K562 (cell line): ENCODE data around the gene POLA1. TPM values are rescaled to one million over a fixed set of nuclear protein-coding genes. Genes with fewer than 3 reads are reported as not detected.
A peak's percentile ranks its signal among the peaks of the same experiment; 100 is the strongest.

Experiments used
- CHCHD3 ChIP-seq: fragments of 250-450 bp; sonication (Bioruptor Pico); IDR thresholded peaks from 2 replicates; pipeline ENCODE4 v2.1.2; 2022; ENCODE audit warnings: mild to moderate bottlenecking
- DPF2 ChIP-seq: fragments of 450-650 bp; IDR thresholded peaks from 2 replicates; pipeline ENCODE4 v1.6.1; 2016
- FOXA1 ChIP-seq: fragments of 450-650 bp; IDR thresholded peaks from 2 replicates; pipeline ENCODE4 v1.6.1; 2016; ENCODE audit warnings: mild to moderate bottlenecking, borderline replicate concordance
- FUS ChIP-seq: fragments of 200-400 bp; formaldehyde crosslinking; optimal IDR thresholded peaks from 2 replicates; pipeline ENCODE3; 2017; ENCODE audit warnings: low read depth, low read length
- GATA2 ChIP-seq: sonication (generic); formaldehyde crosslinking; IDR thresholded peaks from 2 replicates; pipeline ENCODE4 v1.4.0; 2020; ENCODE audit warnings: mild to moderate bottlenecking, missing genetic modification reagents
- HMG20B ChIP-seq: fragments of 250-450 bp; sonication (Bioruptor Pico); IDR thresholded peaks from 2 replicates; pipeline ENCODE4 v1.5.0; 2021; ENCODE audit warnings: mild to moderate bottlenecking
- KDM1A ChIP-seq, 2 experiments: fragments of 450-650 bp; IDR thresholded peaks; 2 replicates each; pipeline ENCODE4 v1.6.1; 2016; ENCODE audit warnings: mild to moderate bottlenecking in 2 of 2
- NFE2 ChIP-seq: IDR thresholded peaks from 2 replicates; pipeline ENCODE4 v1.6.1; 2014; ENCODE audit warnings: antibody characterized with exemption, low read depth
- NR2F6 ChIP-seq: fragments of 450-650 bp; formaldehyde crosslinking; IDR thresholded peaks from 2 replicates; pipeline ENCODE4 v1.4.0; 2020; ENCODE audit warnings: mild to moderate bottlenecking
- PHTF2 ChIP-seq: fragments of 250-450 bp; sonication (Bioruptor Pico); IDR thresholded peaks from 2 replicates; pipeline ENCODE4 v1.5.0; 2021; ENCODE audit warnings: mild to moderate bottlenecking
- RFX5 ChIP-seq: IDR thresholded peaks from 2 replicates; pipeline ENCODE4 v1.6.1; 2011; ENCODE audit warnings: low read depth, mild to moderate bottlenecking, improper control_type of control experiment, low read length
- SMARCE1 ChIP-seq: fragments of 450-650 bp; IDR thresholded peaks from 2 replicates; pipeline ENCODE4 v1.7.1; 2016; ENCODE audit warnings: mild to moderate bottlenecking
- ZBTB1 ChIP-seq: sonication (generic); formaldehyde crosslinking; IDR thresholded peaks from 2 replicates; pipeline ENCODE4 v1.8.1; 2023; ENCODE audit warnings: missing genetic modification reagents, low read depth, mild to moderate bottlenecking, borderline replicate concordance
- ZNF184 ChIP-seq: sonication (generic); formaldehyde crosslinking; IDR thresholded peaks from 2 replicates; pipeline ENCODE4 v1.5.0; 2020; ENCODE audit warnings: missing genetic modification reagents
- ZNF224 ChIP-seq: sonication (generic); formaldehyde crosslinking; IDR thresholded peaks from 2 replicates; pipeline ENCODE4 v1.8.0; 2022; ENCODE audit warnings: mild to moderate bottlenecking, missing genetic modification reagents
- ZNF24 ChIP-seq: fragments of 450-650 bp; IDR thresholded peaks from 2 replicates; pipeline ENCODE4 v1.6.1; 2016
- ZNF311 ChIP-seq: fragments of 250-450 bp; sonication (Bioruptor Pico); IDR thresholded peaks from 2 replicates; pipeline ENCODE4 v1.4.0; 2020; ENCODE audit warnings: mild to moderate bottlenecking, moderate library complexity
- polyA plus RNA-seq, 8 experiments: library from polyadenylated mRNA; depleted of rRNA in 4 of 8; stranded (reverse) in 5 of 8; unstranded in 3 of 8; fragments of >200 nt; fragmentation: Nextera tagmentation in 2 of 8; fragmentation: Illumina TruSeq in 1 of 8; extraction: Ambion mirVana in 2 of 8; extraction: Trizol in 1 of 8; gene quantifications; 2 replicates each; pipeline versions ENCODE4 v1.2.1 to v1.2.3, GENCODE V29; 2011 to 2014; ENCODE audit warnings: inconsistent platforms in 1 of 8, missing spikeins in 1 of 8
- total RNA-seq, 7 experiments: library from RNA; depleted of rRNA in 6 of 7; stranded (reverse); fragments of >200 nt in 6 of 7; fragmentation: Illumina TruSeq in 2 of 7; extraction: Trizol in 2 of 7; gene quantifications; 2 replicates each; pipeline versions ENCODE4 v1.2.1 to v1.2.3, GENCODE V29; 2011 to 2021; ENCODE audit warnings: low replicate concordance in 1 of 7
- TF ChIP-seq, protein P1 (sequence below): fragments of 450-650 bp; formaldehyde crosslinking; conservative IDR thresholded peaks from 2 replicates; pipeline ENCODE4 v1.4.0; 2022; ENCODE audit warnings: mild to moderate bottlenecking, missing genetic modification characterization
- TF ChIP-seq, protein P2 (sequence below): fragments of 450-650 bp; IDR thresholded peaks from 2 replicates; pipeline ENCODE4 v1.6.1; 2017; ENCODE audit warnings: antibody characterized with exemption
- TF ChIP-seq, protein P3 (sequence below): fragments of 450-650 bp; IDR thresholded peaks from 2 replicates; pipeline ENCODE4 v1.6.1; 2017; ENCODE audit warnings: mild to moderate bottlenecking, moderate library complexity
- TF ChIP-seq, protein P4 (sequence below): IDR thresholded peaks from 2 replicates; pipeline ENCODE4 v1.6.1; 2014; ENCODE audit warnings: antibody characterized with exemption
- TF ChIP-seq, protein P5 (sequence below): fragments of 450-650 bp; IDR thresholded peaks from 2 replicates; pipeline ENCODE4 v1.6.1; 2016; ENCODE audit warnings: missing biosample characterization, missing genetic modification characterization

The POLA1 gene
- total and polyA plus RNA-seq, 9 of the 15 experiments (the other 6 are each of a cell fraction or from before 2014, with no cell fraction given): 8.6 to 48.4 (median 27.4) TPM

DNA sequence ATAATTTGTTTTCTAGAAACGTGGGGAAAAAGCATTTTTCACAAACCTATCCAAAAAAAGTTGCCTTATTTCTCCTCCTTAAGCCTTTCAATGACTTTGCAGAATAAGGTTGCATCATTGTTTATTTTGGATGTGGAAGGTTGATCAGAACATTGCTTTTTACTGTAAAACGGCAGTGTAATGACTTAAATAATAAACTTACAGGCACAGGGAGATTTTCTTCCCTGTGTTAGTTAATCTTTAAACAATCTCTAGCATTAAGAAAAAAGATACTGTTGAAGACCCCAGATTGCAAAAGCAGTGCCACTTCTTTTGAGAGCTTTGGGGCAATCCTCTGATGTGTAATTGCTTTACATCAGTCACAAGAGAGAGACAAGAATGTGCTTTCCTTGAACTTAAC is 168.6 kb downstream of the POLA1 start (continued):
- TF ChIP-seq, protein P1, sequence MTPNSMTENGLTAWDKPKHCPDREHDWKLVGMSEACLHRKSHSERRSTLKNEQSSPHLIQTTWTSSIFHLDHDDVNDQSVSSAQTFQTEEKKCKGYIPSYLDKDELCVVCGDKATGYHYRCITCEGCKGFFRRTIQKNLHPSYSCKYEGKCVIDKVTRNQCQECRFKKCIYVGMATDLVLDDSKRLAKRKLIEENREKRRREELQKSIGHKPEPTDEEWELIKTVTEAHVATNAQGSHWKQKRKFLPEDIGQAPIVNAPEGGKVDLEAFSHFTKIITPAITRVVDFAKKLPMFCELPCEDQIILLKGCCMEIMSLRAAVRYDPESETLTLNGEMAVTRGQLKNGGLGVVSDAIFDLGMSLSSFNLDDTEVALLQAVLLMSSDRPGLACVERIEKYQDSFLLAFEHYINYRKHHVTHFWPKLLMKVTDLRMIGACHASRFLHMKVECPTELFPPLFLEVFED (CRISPR knock-in tag): no peak
- TF ChIP-seq NFE2 (peak; percentile 75), GATA2 (no peak), ZNF184 (no peak), ZNF311 (no peak), KDM1A (IDR thresholded peaks at IDR 0.05) (no peak), RFX5 (no peak), ZNF24 (no peak), HMG20B (CRISPR knock-in tag) (no peak), ZNF224 (CRISPR knock-in tag) (no peak), SMARCE1 (peak; percentile 22; the same call in 1 of the 2 replicates), CHCHD3 (CRISPR knock-in tag) (no peak), NR2F6 (CRISPR knock-in tag) (no peak), FUS (no peak), PHTF2 (CRISPR knock-in tag) (no peak), FOXA1 (no peak), ZBTB1 (CRISPR knock-in tag) (no peak), DPF2 (peak; percentile 60; the same call in 1 of the 2 replicates)
- TF ChIP-seq, protein P2, sequence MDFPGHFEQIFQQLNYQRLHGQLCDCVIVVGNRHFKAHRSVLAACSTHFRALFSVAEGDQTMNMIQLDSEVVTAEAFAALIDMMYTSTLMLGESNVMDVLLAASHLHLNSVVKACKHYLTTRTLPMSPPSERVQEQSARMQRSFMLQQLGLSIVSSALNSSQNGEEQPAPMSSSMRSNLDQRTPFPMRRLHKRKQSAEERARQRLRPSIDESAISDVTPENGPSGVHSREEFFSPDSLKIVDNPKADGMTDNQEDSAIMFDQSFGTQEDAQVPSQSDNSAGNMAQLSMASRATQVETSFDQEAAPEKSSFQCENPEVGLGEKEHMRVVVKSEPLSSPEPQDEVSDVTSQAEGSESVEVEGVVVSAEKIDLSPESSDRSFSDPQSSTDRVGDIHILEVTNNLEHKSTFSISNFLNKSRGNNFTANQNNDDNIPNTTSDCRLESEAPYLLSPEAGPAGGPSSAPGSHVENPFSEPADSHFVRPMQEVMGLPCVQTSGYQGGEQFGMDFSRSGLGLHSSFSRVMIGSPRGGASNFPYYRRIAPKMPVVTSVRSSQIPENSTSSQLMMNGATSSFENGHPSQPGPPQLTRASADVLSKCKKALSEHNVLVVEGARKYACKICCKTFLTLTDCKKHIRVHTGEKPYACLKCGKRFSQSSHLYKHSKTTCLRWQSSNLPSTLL: no peak
- TF ChIP-seq, protein P3, sequence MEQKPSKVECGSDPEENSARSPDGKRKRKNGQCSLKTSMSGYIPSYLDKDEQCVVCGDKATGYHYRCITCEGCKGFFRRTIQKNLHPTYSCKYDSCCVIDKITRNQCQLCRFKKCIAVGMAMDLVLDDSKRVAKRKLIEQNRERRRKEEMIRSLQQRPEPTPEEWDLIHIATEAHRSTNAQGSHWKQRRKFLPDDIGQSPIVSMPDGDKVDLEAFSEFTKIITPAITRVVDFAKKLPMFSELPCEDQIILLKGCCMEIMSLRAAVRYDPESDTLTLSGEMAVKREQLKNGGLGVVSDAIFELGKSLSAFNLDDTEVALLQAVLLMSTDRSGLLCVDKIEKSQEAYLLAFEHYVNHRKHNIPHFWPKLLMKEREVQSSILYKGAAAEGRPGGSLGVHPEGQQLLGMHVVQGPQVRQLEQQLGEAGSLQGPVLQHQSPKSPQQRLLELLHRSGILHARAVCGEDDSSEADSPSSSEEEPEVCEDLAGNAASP: no peak
- TF ChIP-seq, protein P4, sequence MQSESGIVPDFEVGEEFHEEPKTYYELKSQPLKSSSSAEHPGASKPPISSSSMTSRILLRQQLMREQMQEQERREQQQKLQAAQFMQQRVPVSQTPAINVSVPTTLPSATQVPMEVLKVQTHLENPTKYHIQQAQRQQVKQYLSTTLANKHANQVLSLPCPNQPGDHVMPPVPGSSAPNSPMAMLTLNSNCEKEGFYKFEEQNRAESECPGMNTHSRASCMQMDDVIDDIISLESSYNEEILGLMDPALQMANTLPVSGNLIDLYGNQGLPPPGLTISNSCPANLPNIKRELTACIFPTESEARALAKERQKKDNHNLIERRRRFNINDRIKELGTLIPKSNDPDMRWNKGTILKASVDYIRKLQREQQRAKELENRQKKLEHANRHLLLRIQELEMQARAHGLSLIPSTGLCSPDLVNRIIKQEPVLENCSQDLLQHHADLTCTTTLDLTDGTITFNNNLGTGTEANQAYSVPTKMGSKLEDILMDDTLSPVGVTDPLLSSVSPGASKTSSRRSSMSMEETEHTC: no peak
- TF ChIP-seq, protein P5, sequence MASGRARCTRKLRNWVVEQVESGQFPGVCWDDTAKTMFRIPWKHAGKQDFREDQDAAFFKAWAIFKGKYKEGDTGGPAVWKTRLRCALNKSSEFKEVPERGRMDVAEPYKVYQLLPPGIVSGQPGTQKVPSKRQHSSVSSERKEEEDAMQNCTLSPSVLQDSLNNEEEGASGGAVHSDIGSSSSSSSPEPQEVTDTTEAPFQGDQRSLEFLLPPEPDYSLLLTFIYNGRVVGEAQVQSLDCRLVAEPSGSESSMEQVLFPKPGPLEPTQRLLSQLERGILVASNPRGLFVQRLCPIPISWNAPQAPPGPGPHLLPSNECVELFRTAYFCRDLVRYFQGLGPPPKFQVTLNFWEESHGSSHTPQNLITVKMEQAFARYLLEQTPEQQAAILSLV (tag): peak; percentile 34; the same call in 1 of the 2 replicates
